Measurements from ENCODE around the gene TTYH3.

Gene TTYH3

GRCh38 chr7:2610466-2610865 lies 21.3 kb upstream of the TTYH3 start:
- H3K36me3 ChIP-seq (ENCODE audit: control insufficient read depth in 2 of 2, insufficient read depth in 1 of 2, low read length in 2 of 2) = peaks cover 0 to 3% of the 10 kb centered on the region in 2 experiments; a peak in 1 of 3 replicates
- no peak for TF ChIP-seq KLF8 (tag by site-specific recombination; IDR thresholded peaks at IDR 0.05)
- TF ChIP-seq GLIS1 (tag by site-specific recombination; IDR thresholded peaks at IDR 0.05) = no peak
- no peak for TF ChIP-seq ZNF19 (tag by site-specific recombination; IDR thresholded peaks at IDR 0.05; ENCODE audit: low read depth)
- no peak for TF ChIP-seq ZNF701 (tag by site-specific recombination; IDR thresholded peaks at IDR 0.05)
- TF ChIP-seq ZNF776 (tag by site-specific recombination; IDR thresholded peaks at IDR 0.05; ENCODE audit: borderline replicate concordance) = no peak
- no peak for TF ChIP-seq PRDM6 (tag by site-specific recombination; IDR thresholded peaks at IDR 0.05)
- no peak for TF ChIP-seq ZBTB21 (tag by site-specific recombination; IDR thresholded peaks at IDR 0.05)
- no peak for TF ChIP-seq REST (tag by site-specific recombination; IDR thresholded peaks at IDR 0.05)
- no peaks in the 10 kb centered on the region for H3K4me1 ChIP-seq (ENCODE audit: control insufficient read depth, insufficient read depth, low read length)
- ChIA-PET CTCF (interaction anchor here (0.6 to 1.2 kb wide), 2 partner anchors 8 to 114 kb away, joined by 3 to 5 read pairs; no protein-coding TSS in a partner anchor), POLR2A (interaction anchor here (0.7 kb wide), 1 partner anchor 80 kb away, joined by 3 read pairs; no protein-coding TSS in a partner anchor)
- no peaks in the 10 kb centered on the region for H3K9me3 ChIP-seq (ENCODE audit: control insufficient read depth, insufficient read depth, low read depth, low read length)
- H3K27ac ChIP-seq (ENCODE audit: extremely low read depth, low read depth, low read length) = no peak overlapping the region
- no peak overlapping the region for H3K4me3 ChIP-seq (ENCODE audit: low read depth, low read length)

- Histone ChIP-seq H3K4me1 (ENCODE audit: control insufficient read depth, insufficient read depth, low read length) (no peaks in the 10 kb centered on the region), H3K36me3 (ENCODE audit: control insufficient read depth in 2 of 2, insufficient read depth in 1 of 2, low read length in 2 of 2) (no peaks in the 10 kb centered on the region), H3K4me3 (ENCODE audit: low read depth, low read length) (no peak overlapping the region), H3K9me3 (ENCODE audit: control insufficient read depth, insufficient read depth, low read depth, low read length) (no peaks in the 10 kb centered on the region), H3K27ac (ENCODE audit: extremely low read depth, low read depth, low read length) (no peak overlapping the region)
- CTCF ChIA-PET = interaction anchor here (0.6 to 1.2 kb wide), 2 partner anchors 9 to 114 kb away, joined by 3 to 5 read pairs; no protein-coding TSS in a partner anchor
- POLR2A ChIA-PET = interaction anchor here (0.7 kb wide), 1 partner anchor 80 kb away, joined by 3 read pairs; no protein-coding TSS in a partner anchor
- no peak for TF ChIP-seq GLI4 (tag by site-specific recombination; IDR thresholded peaks at IDR 0.05)
- TF ChIP-seq SALL2 (tag by site-specific recombination; IDR thresholded peaks at IDR 0.05; ENCODE audit: borderline replicate concordance) = no peak
- TF ChIP-seq ZNF449 (tag by site-specific recombination; IDR thresholded peaks at IDR 0.05) = peak; percentile 78
These were observed 20.9 kb upstream of the TTYH3 start for GRCh38 chr7:2610898-2611297.

- no peak overlapping the region for H3K27ac ChIP-seq (ENCODE audit: extremely low read depth, low read depth, low read length)
- CTCF ChIA-PET = interaction anchor here (0.6 to 1.2 kb wide), 3 partner anchors 9 to 115 kb away, joined by 3 to 5 read pairs (median 4); no protein-coding TSS in a partner anchor
- POLR2A ChIA-PET = interaction anchor here (0.7 kb wide), 1 partner anchor 79 kb away, joined by 3 read pairs; no protein-coding TSS in a partner anchor
- no peaks in the 10 kb centered on the region for H3K4me1 ChIP-seq (ENCODE audit: control insufficient read depth, insufficient read depth, low read length)
- H3K36me3 ChIP-seq (ENCODE audit: control insufficient read depth in 2 of 2, insufficient read depth in 1 of 2, low read length in 2 of 2) = no peaks in the 10 kb centered on the region
- H3K4me3 ChIP-seq (ENCODE audit: low read depth, low read length) = no peak overlapping the region
- TF ChIP-seq ZNF416 (tag by site-specific recombination; IDR thresholded peaks at IDR 0.05) (no peak), OSR2 (tag by site-specific recombination; IDR thresholded peaks at IDR 0.05) (0 out of 2 replicates have a peak, but pooled peaks have one; percentile 27), ZIC2 (tag by site-specific recombination; IDR thresholded peaks at IDR 0.05) (0 out of 2 replicates have a peak, but pooled peaks have one; percentile 10), ZFHX2 (tag by site-specific recombination; conservative IDR thresholded peaks at IDR 0.05) (0 out of 2 replicates have a peak, but pooled peaks have one; percentile 7)
- H3K9me3 ChIP-seq (ENCODE audit: control insufficient read depth, insufficient read depth, low read depth, low read length) = no peaks in the 10 kb centered on the region
These were observed 20.4 kb upstream of the TTYH3 start for GRCh38 chr7:2611401-2611800.

All from HEK293 (cell line).